Renal cortex interstitium (tissue), 11 donors: ENCODE data around the gene FGF22. TPM values are rescaled to one million over a fixed set of nuclear protein-coding genes. Genes with fewer than 3 reads are reported as not detected.

Experiments
- DNase-seq, 11 donors: peaks; one replicate each; pipeline ENCODE4 v3.0.0-alpha.2; 2013; ENCODE audit warnings: low read depth in 9 of 11, low spot score in 4 of 11; ENCODE audit errors: extremely low read depth in 1 of 11
- polyA plus RNA-seq, 3 donors: library from polyadenylated mRNA; unstranded; fragments of 120-200 nt; gene quantifications; one replicate each; pipeline ENCODE4 v1.2.1, GENCODE V29; 2013; ENCODE audit not compliant: insufficient read length in 3 of 3

Gene FGF22
- polyA plus RNA-seq, 3 donors: 0.31 to 1.1 (median 0.92) TPM

- no peak for DNase-seq
These were observed 4.6 kb upstream of the FGF22 start for GRCh38 chr19:634975-635652.

DNA sequence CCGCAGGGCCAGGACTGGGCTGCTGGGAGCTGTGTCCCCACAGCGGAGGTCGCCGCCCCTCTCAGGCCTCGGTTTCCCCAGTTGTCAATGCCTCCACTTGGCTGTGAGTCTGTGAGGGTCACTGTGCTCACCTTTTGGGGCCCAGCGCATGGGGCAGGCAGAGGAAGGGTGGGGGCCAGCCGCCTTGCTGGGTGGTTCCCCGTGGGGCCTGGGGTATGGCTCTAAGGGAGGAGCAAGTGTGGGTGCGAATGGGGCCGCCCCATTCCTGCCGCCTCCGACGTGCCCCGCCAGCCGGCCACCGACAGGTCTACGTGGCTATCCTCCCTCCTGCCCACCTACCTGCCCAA, 800 bp upstream of the FGF22 start:
- no peak for DNase-seq

DNA sequence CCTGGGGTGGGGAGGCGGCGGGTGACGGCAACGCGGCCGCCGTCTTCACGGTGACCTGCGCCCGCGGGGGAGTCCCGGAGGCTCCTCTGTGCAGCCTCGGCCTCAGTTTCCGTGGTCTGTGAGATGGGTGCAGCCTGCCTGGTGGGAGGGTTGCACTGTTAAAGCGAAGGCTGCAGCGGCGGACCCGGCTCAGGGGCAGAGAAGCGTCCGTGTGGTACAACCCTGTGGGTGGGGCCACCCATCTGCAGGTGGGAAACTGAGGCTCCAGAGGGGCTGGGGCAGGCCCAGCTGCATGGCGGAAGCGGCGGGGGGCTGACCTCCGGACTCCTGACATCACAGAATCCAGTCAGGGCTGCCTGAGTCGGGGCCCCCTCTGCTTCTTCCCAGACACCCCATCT, 481 bp downstream of the FGF22 start:
- DNase-seq: no peak

- DNase-seq: no peak
These were observed 1.0 kb downstream of the FGF22 start for GRCh38 chr19:640606-641189.

DNA sequence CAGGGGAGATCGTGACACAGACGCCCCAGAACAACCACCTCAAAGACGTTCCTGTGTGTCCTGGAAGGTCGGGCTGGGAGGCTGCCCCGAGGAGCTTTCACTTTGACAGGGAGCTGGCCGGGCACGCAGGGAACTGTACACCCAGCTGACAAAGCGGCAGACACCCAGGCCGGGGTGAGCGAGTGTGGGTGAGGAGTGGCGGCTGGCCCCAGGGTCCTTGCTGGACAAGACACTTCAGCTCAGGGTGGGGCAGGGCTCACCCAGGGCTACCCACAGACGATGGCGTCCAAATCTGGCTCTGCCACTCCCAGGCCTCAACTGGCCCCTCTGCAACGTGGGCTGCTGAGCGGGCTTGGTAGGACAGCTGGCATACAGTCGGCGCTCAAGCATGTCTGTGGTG, 2.0 kb downstream of the FGF22 start:
- no peak for DNase-seq

DNA sequence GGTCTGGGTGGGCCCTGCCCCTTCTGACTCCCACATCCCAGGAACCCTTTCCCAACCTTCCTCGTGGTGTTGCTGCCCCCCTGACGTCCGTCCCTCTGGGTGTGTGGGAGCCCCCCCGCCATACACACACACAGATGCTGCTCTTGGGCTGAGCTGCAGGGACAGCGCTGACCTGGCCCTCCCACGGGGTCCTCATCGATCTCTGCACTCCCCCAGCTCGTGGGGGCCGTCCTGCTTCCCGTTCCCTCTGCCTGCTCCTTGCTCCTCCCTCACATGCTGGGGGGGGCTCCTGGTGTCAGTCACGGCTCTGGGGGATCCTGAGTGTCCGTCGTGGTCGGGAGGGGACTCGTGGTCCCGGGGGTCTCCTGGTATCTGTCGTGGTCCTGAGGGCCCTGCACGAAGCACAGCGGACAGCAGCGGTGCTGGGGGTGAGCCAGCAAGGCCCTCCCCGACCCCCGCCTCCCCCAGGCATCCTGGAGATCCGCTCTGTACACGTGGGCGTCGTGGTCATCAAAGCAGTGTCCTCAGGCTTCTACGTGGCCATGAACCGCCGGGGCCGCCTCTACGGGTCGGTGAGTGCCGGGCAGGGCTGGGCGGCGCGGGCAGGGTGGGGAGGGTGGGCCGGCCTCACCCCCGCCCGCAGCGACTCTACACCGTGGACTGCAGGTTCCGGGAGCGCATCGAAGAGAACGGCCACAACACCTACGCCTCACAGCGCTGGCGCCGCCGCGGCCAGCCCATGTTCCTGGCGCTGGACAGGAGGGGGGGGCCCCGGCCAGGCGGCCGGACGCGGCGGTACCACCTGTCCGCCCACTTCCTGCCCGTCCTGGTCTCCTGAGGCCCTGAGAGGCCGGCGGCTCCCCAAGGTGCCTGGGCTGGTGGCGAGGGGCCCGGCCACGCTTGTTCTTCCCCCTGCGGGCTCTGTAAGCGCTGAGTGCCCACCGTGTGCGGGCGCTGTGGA, 3.4 kb downstream of the FGF22 start:
- DNase-seq: no peak

GRCh38 chr19:643736-644135, 4.1 kb downstream of the FGF22 start:
- DNase-seq: no peak

DNA sequence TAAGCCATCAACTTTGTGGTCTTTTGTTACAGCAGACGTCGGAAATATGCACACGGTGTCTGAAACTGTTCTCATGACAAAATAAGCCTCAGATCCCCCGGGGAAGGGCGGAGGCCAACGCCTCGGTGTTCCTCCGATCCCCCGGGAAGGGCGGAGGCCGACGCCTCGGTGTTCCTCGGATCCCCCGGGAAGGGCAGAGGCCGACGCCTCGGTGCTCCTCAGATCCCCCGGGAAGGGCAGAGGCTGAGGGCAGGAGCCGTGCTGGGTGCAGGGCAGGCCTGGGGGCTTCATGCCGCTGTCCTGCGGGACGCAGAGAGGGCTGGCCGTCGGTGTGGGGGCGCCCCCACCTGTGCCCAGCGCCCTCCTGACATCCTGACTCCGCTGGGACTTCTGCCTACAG, 4.7 kb downstream of the FGF22 start:
- no peak for DNase-seq

GRCh38 chr19:644789-645188, 5.1 kb downstream of the FGF22 start:
- no peak for DNase-seq

GRCh38 chr19:645912-646778, 6.5 kb downstream of the FGF22 start:
- no peak for DNase-seq

- DNase-seq: no peak
These were observed 7.3 kb downstream of the FGF22 start for GRCh38 chr19:646779-647565.

GRCh38 chr19:647566-648284, 8.0 kb downstream of the FGF22 start:
- DNase-seq: no peak

GRCh38 chr19:648305-648704, 8.6 kb downstream of the FGF22 start:
- DNase-seq: no peak

DNA sequence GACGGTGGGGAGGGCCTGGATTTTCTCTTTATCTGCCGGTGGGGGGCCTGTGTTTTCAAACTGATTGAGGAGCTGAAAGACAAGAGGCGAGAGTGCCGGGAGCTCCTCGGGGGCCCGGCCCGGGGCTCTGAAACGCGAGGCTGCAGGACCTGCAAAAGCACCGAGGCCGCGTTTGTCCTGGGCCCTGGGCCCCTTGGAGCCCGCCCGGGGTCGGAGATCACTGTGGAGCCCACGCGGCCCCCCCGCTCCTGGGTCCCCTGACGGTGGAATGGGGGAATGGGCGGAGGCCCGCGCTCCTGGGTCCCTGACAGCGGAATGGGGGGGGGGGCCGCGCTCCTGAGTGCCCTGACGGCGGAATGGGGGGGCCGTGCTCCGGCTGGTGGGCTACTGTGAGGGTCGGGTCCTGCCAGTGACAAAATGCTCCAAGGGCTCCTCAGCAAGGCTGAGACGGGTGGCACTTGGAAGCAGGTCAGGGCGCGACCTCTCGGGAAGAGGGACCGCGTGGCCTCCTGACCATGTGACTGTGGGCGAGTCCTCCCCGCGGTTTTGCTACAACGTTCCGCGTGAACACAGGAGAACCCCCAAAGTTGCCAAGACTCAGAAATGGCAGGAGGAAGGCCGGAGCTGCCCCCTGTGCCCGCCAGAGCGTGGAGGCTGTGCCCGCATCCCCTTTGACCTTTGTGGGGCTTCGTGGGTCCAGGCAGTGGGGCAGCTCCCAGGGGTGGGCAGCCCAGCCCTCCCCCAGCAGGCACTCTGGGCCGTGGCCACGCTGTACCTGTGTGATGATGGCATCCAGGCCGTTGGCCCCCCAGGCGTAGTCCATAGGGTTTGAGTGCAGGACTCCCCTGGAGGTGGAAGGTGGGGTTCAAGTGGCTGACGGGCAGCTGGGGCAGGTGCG, 9.5 kb downstream of the FGF22 start:
- DNase-seq: no peak

DNA sequence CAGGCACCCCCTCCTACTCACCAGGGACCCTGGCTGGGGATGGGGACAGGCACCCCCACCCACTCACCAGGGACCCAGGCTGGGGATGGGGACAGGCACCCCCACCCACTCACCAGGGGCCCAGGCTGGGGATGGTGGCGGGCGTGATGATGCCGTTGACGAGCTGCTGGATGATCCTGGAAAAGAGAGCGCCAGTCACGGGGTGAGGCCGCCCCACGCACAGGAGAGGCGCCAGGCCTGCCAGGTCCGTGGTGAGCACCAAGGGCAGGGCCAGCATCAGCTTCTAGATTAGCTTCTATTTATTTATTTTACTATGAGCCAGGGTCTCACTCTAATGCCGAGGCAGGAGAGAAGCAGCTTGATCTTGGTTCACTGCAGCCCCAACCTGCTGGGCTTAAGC, 10.4 kb downstream of the FGF22 start:
- no peak for DNase-seq

DNA sequence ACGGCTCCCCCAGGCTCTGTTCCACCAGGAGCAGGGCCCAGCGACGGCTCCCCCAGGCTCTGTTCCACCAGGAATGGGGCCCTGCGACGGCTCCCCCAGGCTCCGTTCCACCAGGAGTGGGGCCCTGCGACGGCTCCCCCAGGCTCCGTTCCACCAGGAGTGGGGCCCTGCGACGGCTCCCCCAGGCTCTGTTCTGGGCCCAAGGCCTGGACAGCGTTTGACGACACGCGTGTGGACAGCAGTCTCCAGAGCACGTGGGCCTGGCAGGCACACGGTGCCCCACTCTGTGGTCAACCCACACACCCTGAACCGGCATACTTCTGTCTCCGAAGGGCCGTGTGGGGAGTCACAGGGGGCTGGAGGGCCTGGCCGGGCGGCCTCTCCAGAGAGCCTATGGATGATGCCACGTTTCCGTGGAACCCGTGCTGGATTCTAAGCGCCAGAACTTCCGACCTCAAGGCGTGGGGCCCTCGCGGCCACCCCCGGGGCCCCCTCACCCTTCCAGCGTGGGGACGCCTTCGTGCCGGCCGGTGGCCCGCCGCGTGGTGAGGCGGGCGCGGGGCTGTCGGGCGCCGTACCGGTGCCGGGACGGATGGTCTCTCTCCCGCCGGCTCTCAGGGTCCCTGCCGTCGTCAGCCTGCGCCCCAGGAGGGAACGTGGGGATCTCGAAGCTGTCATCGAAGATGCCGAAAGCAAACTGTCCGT, 11.6 kb downstream of the FGF22 start:
- no peak for DNase-seq
